Activated CD8-positive, alpha-beta memory T cell treated with anti-CD3 and anti-CD28 coated beads for 36 hours (primary cell): Measurements from ENCODE around the gene PLET1. TPM values are rescaled to one million over a fixed set of nuclear protein-coding genes. Genes with fewer than 3 reads are reported as not detected.

Experiments used
- total RNA-seq, 2 experiments: library from RNA; stranded (reverse); gene quantifications; one replicate each; pipeline ENCODE4 v1.2.3, GENCODE V29; 2021

PLET1 gene
- total RNA-seq, 2 experiments from 2014 or later: not detected

Other genes starting within 250 kb of the PLET1 start
- gene DLAT, start 235.5 kb downstream of the PLET1 start, total RNA-seq: 10 to 100 TPM; 69.0 to 72.0 TPM
- under 1 TPM; 0.40 to 0.74 TPM for gene PIH1D2, start 186.8 kb downstream of the PLET1 start, total RNA-seq
- 10 to 100 TPM; 21.3 to 23.8 TPM for gene NKAPD1, start 186.6 kb downstream of the PLET1 start, total RNA-seq
- 10 to 100 TPM; 66.6 to 69.4 TPM for gene TIMM8B, start 174.1 kb downstream of the PLET1 start, total RNA-seq
- 100 to 1,000 TPM; 109 to 123 TPM for gene SDHD, start 174.0 kb downstream of the PLET1 start, total RNA-seq
- not detected for gene IL18, start 96.8 kb downstream of the PLET1 start, total RNA-seq
- gene TEX12, start 93.5 kb downstream of the PLET1 start, total RNA-seq: not detected
- gene BCO2, start 85.3 kb downstream of the PLET1 start, total RNA-seq: under 1 TPM; 0.32 to 0.82 TPM
- 10 to 100 TPM; 31.2 to 32.9 TPM for gene PTS, start 34.4 kb downstream of the PLET1 start, total RNA-seq